SKM-1 (cell line): ENCODE measurements around the gene CRBN.

Experiments used
- DNase-seq: peaks from one replicate; lab custom pipeline; 2025; ENCODE audit not compliant: unreplicated experiment; lab: John Stamatoyannopoulos, UW

CRBN gene

DNA sequence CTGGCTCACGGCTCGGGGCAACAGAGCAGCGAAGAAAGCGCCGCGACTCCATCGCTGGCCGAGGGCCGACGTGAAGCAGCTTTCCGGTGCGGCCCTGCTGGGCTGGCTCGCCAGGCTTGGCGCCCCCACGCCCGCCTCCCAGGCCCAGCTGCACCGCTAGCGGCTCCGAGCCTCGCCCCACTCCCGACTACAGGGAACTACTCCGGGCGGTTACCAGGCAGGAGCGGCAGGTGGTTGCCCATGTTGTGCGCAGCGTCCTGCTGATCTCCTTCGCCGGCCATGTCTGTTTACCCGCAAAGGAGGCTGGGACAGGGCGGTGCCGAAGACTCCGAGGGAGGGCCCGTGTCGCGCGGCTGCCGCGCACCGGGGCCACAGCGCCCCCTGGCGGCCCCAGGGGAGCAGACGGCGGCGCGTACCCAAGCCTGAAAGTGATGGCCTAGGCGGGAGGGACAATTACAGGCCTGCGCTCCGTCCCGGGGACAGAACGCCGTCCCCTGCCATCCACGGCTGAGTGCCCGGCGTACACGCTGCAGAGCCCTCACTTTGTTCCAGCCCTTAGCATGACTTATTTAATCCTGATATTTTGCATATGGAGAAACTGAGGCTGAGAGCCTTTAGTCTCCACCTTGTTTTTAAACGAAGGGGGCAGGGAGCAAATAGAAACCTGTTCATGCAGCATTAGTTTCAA, at the start of gene CRBN:
TSS of gene CRBN (minus strand) at position 285 of the 688 bp plus-strand sequence. CDS start at position 281, 4 bp downstream.
- peak; percentile 70 for DNase-seq

DNA sequence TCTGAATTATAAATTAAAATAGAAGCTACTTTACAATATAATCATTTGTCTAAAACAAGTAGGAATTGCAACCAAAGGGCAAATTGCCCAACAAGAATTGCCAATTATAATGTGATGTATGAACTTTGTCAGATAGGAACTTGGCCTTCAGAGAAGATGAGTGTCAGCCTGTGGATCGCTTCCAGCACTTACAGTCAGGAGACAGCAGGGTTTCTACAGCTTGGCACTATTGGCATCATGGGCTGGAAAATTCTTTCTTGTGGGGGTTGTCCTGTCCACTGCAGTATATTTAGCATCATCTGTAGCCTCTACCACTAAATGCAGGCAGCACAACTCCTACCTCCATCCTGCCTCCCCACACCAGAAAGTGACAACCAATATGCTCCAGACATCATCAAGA, 48.1 kb upstream of the CRBN start:
- DNase-seq, result no peak

DNA sequence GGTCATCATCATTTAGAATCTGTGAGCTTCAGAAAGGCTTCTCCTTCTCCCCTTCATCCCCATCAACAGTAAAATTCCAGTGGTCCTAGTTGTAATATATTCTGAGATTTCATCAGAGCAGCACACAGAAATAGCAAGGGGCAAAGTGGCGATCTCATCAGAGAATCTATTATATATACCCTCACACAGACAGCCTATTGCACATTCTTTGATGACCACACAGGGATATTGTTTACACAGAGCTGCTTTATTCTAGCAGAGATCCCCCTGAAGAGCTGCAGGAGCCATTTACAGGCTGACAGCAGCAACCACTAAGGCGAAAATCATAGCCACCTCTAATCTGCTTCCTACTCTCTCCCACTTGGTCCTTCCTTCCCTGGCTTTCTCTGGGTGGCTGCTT, 42.0 kb upstream of the CRBN start:
- DNase-seq, result no peak

DNA sequence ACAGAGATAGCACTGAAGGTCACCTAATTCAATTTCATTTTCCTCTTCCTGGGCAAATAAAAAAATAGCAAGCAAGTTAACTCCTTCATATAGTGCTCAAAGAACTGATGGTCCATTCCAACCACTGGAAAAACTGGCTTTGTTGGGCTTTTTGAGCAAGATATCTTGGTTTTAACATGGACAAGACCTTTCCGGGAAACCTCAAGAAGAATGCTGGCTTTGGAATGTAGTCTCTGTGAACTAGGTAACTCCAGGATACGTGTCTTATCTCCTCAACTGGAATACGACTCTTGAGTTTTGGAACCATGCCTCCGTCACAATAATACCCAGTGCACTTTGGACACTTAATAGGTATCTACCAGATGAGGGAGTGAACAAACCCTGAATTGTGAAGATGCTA, 36.9 kb upstream of the CRBN start:
- DNase-seq, result no peak

DNA sequence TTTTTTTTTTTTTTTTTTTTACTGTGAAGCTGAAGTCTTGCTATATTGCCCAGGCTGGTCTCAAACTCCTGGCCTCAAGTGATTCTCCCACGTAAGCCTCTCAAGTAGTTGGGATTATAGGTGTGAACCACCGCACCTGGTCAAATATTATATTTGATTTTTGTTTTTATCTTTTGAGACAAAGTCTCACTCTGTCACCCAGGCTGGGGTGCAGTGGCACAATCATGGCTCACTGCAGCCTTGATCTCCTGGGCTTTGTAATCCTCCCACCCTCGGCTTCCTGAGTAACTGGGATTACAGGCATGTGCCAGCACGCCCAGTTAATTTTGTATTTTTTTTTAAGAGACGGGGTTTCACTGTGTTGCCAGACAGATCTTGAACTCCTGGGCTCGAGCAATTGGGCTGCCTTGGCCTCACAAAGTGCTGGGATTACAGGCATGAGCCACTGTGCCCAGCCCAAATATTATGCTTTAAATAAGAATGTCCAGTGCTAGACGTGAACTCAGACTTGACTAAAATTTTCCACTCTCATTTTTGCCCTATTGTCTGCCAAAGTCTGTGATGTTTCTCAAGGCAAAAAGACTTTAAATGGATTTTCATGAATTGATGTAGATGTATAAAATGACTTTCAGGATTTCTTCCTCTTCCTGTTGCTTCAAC, 33.4 kb upstream of the CRBN start:
- DNase-seq, result no peak

DNA sequence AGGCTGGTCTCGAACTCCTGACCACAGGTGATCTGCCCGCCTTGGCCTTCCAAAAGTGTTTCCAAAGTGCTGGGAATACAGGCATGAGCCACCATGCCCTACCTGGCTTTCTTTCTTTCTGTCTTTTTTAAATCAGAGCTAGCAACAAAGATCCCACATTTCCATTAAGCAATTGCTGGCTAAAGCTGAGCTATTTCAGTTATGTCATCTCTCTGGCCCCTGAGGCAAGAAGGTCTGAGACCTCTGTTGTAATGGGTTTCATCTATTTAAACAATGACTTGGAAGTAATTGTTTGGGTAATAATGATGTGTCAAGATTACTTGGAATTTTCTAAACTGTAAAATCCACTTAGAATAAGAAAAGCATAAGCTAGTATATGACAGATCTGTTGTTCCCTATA, 30.2 kb upstream of the CRBN start:
- no peak for DNase-seq

DNA sequence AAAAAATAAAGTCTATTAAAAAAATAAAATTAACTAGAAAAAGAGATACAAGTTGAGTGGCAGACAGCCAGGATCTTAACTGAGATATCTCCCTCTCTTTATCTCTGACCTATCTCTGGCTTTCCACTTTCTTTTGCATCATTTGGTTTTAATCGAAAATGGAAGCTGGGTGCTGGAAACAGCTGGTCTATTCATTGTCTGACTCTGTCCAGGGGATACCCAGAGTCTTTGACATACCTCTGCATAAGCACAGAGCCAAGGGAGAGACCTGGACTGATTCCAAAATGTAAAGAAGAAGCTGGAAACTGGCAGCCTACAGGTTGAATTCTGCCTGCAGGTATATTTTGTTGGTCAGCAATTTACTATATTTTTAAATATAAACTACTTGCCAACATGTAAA, 29.6 kb upstream of the CRBN start:
- DNase-seq, result no peak

DNA sequence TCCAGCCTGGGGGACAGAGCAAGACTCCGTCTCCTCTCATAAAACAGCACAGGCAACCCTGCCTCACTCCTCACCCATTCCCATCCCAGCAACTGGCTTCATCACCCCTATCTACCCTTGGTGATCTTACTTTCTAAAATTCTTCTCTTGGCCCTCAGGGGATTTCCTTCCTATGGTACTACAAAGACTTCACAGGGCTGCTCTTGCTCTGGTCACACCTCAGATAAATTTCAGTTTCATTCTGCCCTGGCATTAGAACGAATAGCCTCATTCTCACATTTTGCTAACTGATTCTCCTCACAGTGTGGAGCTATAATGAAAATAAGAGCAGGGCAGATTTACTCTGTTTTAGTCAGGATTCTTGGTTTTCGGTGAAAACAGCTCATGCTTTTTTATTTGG, 22.1 kb upstream of the CRBN start:
- no peak for DNase-seq

DNA sequence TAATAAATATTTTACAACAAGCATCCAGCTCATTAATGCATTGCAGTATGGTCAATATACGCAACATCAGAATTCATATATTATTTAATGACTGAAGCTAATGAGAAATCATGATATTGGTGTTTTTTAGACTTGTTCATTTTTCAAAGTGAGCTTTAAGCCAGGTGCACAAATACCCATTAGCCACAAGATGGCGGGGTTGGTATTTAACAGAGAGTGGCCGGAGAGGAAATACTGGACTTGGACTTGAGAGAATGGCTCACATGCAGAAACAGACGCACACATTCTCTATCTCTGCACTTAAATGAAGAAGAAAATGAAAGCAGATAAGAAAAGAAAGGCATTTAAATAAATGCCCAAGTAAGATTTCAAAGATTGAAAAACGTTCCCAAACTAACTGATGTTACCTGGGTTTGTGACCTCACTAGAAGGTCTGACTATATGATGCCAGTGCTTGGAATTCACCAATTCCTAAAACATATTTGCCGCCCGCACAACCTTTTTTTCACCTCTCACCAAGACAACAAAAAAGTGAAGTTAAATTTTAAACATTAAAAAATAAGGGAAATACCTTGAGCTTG, 21.2 kb upstream of the CRBN start:
- peak; percentile 71 for DNase-seq

DNA sequence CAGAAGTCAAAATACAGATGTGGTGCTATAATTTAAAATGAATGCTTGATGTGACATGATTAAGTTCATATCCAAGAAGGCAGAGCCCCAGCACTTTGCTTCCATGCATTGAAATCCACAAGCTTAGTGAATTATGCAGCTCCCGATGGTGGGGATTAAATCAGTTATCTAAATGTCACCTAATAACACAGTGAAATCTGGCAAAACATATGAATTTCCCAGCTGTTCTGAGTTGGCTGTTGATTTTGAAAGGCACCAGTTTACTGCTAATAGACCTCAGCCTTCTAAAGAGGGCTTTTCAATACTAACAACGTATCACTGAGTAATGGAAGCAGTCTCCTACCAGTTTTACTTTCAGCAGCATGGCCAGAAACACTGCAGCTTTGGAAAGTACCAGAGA, 19.8 kb upstream of the CRBN start:
- DNase-seq, result no peak

DNA sequence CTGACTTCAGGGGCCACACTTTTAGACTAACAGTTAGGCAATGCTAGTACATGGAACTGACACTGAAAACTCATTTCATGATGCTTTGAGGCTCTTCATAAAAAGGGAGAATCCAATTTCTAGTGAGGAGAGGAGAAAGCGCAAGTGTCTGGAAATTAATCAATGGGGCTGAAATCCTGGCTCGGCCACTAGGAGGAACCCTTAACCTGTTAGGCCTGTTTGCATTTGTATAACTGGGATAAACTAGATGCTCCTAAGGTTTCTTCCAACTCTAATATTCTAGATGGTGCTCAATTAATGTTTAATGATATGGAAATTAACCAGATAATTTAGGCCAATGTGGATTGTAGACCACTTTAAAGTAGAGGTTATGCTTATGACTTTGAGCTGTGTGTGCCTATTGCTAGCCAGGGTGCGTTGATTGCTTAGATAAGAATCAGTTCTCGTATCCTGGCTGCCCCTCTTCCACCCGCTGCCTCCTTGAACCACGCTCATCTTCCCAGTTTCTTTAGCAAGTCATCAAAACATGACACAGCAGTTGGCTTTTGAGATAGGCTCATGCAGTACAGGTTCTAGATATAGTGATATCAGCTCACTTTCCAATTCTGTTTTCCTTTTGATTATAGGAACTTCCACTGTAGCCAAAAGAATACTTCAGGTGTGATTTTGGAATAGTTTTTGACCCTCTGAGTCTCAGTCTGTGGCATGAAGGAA, 16.8 kb upstream of the CRBN start:
- DNase-seq, result peak; percentile 8

DNA sequence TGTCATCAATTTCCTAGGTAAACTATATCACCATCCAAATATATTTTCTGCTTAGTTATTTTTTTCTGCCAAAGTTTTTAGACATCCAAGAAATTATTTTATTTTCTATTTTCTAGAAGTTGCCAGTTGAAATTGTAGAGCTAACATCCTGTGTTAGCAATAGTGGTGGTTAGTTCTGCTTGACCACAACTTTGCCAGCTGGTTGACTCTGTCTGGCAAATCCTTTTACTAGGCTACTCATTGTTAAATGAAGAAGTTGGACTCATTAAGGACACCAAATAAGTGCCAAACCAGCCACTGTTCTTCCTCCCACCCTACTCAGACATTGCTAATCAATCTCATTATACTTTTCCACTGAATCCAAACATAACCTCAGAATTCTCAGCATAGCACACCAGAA, 15.4 kb upstream of the CRBN start:
- DNase-seq, result no peak

DNA sequence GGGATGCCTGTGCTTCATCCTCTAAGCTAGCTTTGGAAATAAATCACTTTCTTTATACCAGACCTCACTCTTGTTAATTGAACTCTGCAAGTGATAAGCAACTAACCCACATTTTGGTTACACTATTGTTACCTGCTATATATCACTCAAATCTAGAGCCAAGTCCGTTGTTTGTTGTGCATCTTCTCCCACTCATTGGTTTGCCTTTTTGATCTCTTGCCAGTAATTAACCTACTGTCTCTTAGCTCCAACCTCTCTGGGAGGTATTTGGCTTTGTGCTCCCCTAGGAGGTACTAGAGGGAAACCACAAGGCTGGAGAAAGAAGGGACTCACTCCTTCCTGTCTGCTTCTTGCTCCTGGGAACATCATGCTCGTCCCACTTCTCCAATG, 12.8 kb upstream of the CRBN start:
- no peak for DNase-seq

DNA sequence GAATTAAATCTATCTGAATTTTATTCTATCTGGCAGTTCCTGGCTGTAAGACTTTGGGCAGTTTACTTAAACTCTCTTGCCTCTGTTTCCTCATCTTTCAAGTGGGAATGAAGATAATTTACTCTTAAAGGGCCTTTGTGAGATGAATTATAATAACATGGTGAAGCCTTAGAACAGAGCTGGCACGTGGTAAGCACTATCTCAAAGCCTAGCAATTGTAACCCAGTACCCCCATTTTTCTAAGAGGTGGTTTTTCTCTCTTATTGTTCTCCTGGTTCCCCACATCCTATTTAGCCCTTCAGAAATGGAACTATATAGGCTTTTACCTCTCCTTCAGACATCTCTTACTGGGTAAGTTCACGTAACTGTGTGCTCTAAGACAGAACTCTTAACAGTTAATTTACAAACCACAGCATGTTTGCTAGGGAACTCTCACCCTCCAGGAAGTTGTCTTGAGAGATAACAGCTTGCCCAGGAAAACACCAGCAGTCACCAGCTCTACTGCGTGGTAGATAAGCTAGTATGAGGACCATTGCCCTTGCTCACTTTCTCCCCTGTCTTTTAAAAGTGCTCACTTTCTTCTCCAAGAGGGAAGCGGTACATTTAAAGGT, 12.3 kb upstream of the CRBN start:
- DNase-seq, result no peak

DNA sequence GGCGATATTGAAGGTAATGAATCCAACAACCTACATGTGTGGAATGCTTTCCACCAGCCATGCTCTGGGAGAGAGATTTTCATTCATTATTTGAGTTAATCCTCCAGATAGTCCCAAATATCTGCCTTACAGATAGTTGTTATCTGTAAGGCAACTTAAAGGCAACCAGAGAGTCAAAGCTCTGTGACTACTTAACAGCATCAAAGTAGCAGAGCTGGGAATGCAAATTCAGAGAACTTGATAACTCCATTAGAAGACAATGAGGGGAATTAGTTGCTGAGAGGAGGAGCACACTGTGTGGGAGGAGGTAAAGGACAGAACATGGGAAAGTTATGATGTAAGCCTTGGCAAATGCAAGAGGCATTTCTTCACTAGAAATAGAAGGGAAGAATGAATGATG, 10.5 kb upstream of the CRBN start:
- no peak for DNase-seq

DNA sequence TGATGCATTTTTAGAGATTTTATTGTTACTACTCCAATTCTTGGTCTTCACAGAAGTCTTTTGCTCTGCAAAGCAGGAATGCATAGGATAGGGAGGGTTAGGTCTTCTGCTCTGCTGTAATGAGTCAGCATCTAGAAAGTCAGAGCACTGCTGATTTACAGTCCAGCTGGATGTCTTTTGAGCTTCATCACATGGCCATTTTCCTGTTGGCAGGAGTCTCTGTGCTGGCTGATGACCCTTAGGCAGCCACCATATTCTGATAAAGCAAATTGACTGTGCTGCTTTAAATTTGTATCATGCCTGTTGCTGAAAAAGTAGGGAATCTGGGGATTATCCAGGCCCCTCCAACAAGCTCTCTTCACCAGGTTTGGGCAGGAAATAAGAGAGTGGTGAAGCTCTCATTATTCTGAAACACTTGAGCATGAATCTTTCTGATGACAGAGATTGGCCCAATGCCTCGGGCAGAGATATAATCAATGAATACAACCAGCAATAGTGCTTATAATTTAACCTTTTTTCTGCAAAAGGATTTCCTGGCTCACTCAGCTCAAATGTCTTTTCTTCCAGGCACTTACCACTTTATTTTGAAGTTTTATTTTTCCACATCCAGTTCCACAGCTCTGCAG, 9.7 kb upstream of the CRBN start:
- DNase-seq, result no peak

DNA sequence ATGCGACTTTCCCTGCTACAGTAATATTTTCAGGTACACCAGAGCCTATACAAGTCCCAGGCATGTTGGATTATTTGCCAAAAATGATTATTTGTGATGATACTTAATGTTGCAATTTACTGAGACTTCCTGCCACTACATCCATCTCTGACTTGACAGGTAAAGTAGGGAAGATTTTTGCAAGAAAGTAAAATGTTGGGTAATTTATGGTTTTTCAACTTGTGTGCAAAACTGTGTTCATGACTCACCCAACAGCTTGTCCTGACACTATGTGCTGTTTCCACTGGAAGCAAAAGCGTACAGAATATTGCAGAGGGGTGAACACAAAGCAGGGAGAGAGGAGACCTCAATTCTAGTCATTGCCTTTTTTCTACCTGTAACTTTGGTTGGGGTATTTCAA, 5.4 kb upstream of the CRBN start:
- DNase-seq, result no peak

DNA sequence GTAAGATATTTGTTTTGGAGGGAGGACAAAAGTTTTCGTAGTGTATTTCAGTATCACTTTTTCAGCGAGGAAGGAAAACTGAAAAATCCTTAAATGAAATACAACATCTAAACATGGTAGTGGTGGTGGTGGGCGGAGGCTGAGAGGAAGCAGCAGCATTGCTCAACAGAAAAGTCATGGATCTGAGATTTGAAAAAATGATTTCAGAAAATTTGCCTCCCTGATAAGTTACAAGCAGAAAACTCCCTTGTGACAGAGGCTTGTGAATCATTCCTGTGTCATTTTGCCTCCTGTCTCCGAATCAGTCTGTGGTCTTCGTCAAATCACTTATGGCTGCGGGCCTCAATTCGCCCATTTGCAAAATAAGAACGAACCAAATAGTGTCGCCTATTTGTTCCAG, 965 bp upstream of the CRBN start:
- DNase-seq, result no peak

DNA sequence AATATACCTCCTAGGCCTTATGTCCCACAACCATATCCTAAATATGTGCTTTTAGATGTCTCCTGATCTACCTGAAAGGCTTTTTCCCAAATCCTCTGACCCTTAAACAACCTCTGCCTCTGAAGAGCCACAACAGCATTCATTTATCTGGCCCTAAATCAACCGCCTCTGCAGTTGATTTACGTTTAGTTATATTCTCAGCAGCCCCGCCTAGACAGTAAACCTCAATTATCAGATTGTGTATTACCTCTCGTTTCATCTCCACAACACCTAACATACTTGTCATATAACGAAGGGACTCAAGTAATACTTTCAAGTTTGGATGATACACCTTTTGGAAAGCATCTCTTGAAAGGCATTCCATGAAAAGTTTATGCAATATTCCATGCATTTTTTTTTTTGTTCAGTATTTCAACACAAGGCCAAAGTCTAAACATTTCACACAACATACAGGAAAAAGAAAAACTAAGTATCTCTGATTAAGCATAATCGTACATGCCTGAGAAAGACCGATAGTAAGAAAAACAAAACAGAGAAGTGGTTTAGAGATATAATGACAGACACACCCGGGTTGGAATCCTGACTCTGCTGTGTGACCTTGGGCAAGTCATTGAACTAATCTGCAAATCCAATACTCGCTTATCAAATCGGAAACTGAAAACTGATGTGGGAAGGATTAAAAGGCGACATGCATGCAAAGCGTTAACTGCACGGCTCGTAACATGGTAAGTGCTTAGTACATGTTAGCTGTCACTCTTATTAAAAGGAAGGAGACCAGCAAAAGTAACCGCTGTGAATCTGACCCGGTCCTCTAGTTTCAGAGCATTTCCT, 778 bp downstream of the CRBN start:
- no peak for DNase-seq

DNA sequence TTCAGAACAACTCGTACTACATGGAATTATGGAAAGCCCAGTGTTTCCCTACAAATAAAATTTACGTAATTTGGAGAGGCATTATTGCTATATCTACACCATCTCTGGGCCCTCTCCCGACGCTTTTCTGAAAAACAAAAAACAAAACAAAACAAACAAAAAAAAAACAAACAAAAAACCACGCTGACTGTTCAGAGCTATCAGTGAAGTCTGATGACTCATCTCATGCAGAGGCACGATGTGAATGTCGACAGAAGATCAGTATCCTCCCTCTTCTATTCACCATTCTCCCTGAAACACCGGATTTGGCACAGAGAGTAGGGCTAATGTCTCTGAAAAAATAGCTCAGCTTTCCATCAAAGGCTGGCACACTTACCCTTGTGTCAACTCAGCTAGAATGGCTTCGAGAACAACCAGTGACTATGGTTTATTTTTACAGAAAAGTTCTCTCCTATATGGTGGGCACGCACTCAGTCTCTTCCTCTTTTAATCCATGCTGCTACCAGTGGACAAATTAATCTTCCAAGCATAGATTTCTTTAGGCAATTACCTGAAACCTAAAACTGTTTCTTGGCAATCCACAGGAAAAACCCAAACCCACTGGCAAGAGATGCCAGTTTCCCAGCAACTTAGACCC, 1.5 kb downstream of the CRBN start:
- no peak for DNase-seq
